Upper lobe of right lung (tissue), 1 donor: ENCODE data around the gene GRPEL1. TPM values are rescaled to one million over a fixed set of nuclear protein-coding genes. Genes with fewer than 3 reads are reported as not detected.
A peak's percentile ranks its signal among the peaks of the same experiment; 100 is the strongest.

ENCODE experiments used
- ATAC-seq: fragments of 200-7000 bp; cut with Tn5 transposase; one replicate; pipeline ENCODE4 v1.9.1; 2020; ENCODE audit warnings: mild to moderate bottlenecking, moderate library complexity
- DNase-seq: peaks from one replicate; pipeline ENCODE4 v3.0.0-alpha.2; 2020
- H3K27ac ChIP-seq: fragments of 200-600 bp; one replicate; pipeline ENCODE4 v1.8.0; 2022
- H3K27me3 ChIP-seq: fragments of 200-600 bp; one replicate; pipeline ENCODE4 v1.8.0; 2022; ENCODE audit warnings: mild to moderate bottlenecking
- H3K36me3 ChIP-seq: fragments of 200-600 bp; one replicate; pipeline ENCODE4 v1.8.0; 2022
- H3K4me1 ChIP-seq: fragments of 200-600 bp; one replicate; pipeline ENCODE4 v1.8.0; 2022
- H3K4me3 ChIP-seq: fragments of 200-600 bp; one replicate; pipeline ENCODE4 v1.8.0; 2022; ENCODE audit warnings: mild to moderate bottlenecking
- H3K9me3 ChIP-seq: fragments of 200-600 bp; one replicate; pipeline ENCODE4 v1.8.0; 2022
- intact Hi-C: fragments of 100-400 bp; cut with DNase I; formaldehyde crosslinking; loops from one replicate; pipeline ENCODE4 v1.11.0; 2022
- total RNA-seq: library from RNA; stranded (reverse); fragmentation: NEBNext Ultra II Directional; extraction: Animal tissue kit (Norgen Biotek cat#: 25700); gene quantifications from one replicate; pipeline ENCODE4 v1.2.1, GENCODE V29; 2021
- TF ChIP-seq, protein P1 (sequence below): fragments of 200-600 bp; IDR thresholded peaks from one replicate; pipeline ENCODE4 v1.8.0; 2022; ENCODE audit warnings: antibody characterized with exemption
- donor health status: DM: no; HTN: yes; CAD: no; lungs with severe emphysema.

Gene GRPEL1
- total RNA-seq, 1 donor from 2014 or later = 27.8 TPM

GRCh38 chr4:7073526-7074390, 5.9 kb upstream of the GRPEL1 start:
- no peak overlapping the region for H3K4me3 ChIP-seq
- DNase-seq (no peak), ATAC-seq (peak; percentile 14)
- TF ChIP-seq, protein P1, sequence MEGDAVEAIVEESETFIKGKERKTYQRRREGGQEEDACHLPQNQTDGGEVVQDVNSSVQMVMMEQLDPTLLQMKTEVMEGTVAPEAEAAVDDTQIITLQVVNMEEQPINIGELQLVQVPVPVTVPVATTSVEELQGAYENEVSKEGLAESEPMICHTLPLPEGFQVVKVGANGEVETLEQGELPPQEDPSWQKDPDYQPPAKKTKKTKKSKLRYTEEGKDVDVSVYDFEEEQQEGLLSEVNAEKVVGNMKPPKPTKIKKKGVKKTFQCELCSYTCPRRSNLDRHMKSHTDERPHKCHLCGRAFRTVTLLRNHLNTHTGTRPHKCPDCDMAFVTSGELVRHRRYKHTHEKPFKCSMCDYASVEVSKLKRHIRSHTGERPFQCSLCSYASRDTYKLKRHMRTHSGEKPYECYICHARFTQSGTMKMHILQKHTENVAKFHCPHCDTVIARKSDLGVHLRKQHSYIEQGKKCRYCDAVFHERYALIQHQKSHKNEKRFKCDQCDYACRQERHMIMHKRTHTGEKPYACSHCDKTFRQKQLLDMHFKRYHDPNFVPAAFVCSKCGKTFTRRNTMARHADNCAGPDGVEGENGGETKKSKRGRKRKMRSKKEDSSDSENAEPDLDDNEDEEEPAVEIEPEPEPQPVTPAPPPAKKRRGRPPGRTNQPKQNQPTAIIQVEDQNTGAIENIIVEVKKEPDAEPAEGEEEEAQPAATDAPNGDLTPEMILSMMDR = no peak
- no peak overlapping the region for H3K27ac ChIP-seq
- intact Hi-C loops = loop anchor here (5.0 to 10.0 kb wide), 2 partner anchors 36 to 349 kb away; no protein-coding TSS in a partner anchor
- peaks cover 10% of the 10 kb centered on the region for H3K4me1 ChIP-seq
- no peaks in the 10 kb centered on the region for H3K27me3 ChIP-seq
- no peaks in the 10 kb centered on the region for H3K36me3 ChIP-seq
- no peaks in the 10 kb centered on the region for H3K9me3 ChIP-seq

DNA sequence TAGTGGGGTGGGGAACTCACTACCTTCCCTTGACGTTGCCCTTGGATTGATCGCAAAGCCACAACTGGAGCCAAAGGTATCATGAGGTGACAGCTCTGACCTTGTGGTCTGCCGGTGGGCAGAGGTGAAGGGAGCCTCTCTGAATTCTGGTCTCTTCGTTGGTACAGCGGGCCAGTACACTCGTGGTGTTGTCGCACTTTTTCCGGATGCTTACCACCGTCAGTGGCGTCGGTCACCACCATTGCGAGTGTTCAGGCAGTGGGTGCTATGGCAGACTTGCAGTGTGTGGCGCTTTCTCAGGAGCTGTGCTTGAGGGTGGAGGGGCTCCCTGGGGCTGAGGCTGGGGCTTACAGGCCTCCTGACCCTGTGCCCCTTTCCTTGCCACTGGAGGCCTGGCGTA, 5.2 kb upstream of the GRPEL1 start:
- TF ChIP-seq, protein P1 = no peak
- ATAC-seq (no peak), DNase-seq (peak; percentile 57)
- H3K27me3 ChIP-seq = no peaks in the 10 kb centered on the region
- H3K9me3 ChIP-seq = no peaks in the 10 kb centered on the region
- H3K4me1 ChIP-seq = peaks cover 12% of the 10 kb centered on the region
- H3K36me3 ChIP-seq = no peaks in the 10 kb centered on the region
- H3K27ac ChIP-seq = no peak overlapping the region
- intact Hi-C loops = loop anchor here (5.0 to 10.0 kb wide), 2 partner anchors 36 to 348 kb away; no protein-coding TSS in a partner anchor
- H3K4me3 ChIP-seq = no peak overlapping the region

DNA sequence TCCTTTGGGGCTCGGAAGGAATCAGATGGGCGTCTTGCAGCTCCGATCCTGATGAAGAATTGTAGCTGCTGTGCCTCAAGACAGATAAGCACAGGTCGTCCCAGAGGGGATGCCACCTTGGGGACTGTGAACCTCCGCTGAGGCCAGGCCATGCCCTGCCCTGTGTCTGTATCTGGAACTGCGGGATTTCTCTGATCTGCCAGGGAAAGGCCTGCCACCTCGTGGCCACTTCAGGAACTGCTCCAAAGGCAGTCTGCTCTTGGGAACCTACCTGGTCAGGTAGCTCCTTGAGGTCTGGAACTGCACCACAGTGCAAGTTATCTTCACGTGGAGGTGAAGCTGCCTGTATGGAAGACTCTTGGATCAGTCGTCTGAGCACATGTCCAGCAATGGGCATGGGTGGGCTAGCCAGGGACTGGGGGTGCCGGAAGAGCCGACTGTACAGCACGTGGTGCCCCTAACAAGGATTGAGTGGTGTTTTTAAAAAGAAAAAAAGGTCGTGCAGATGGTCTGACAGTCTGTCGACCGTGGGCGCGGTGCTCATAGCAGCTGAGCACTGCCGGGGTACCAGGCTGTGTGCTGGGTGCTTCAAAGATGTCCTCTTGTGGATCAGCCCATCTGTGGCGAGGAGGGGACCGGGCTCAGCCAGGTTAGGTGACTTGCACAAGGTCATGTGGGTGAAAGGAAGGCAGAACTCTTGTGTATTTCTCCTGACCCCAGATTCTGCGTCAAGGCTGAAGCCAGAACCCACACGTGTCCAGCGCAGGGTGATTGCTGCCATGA, 3.1 kb upstream of the GRPEL1 start:
- Histone ChIP-seq H3K27ac (no peak overlapping the region), H3K4me3 (no peak overlapping the region), H3K36me3 (no peaks in the 10 kb centered on the region), H3K27me3 (no peaks in the 10 kb centered on the region), H3K4me1 (peaks cover 22% of the 10 kb centered on the region), H3K9me3 (no peaks in the 10 kb centered on the region)
- ATAC-seq (peak; percentile 66), DNase-seq (peak; percentile 92)
- TF ChIP-seq, protein P1 = peak; percentile 99
- intact Hi-C loops = loop anchor here (5.0 to 10.0 kb wide), 2 partner anchors 34 to 346 kb away; no protein-coding TSS in a partner anchor

- no peak for DNase-seq
- intact Hi-C loops = no loop called here
- Histone ChIP-seq H3K36me3 (peaks cover 12% of the 10 kb centered on the region), H3K9me3 (no peaks in the 10 kb centered on the region), H3K27me3 (no peaks in the 10 kb centered on the region), H3K4me1 (peaks cover 28% of the 10 kb centered on the region), H3K27ac (peak overlapping the region; percentile 89), H3K4me3 (peak overlapping the region; percentile 82)
- ATAC-seq = no peak
- TF ChIP-seq, protein P1 = no peak
These were observed 1.0 kb upstream of the GRPEL1 start for GRCh38 chr4:7068883-7069282.

- peaks cover 28% of the 10 kb centered on the region for H3K4me1 ChIP-seq
- TF ChIP-seq, protein P1 = no peak
- ATAC-seq (no peak), DNase-seq (no peak)
- H3K4me3 ChIP-seq = peak overlapping the region; percentile 82
- H3K36me3 ChIP-seq = peaks cover 17% of the 10 kb centered on the region
- intact Hi-C loops = no loop called here
- peak overlapping the region; percentile 89 for H3K27ac ChIP-seq
- no peaks in the 10 kb centered on the region for H3K27me3 ChIP-seq
- H3K9me3 ChIP-seq = no peaks in the 10 kb centered on the region
These were observed 497 bp upstream of the GRPEL1 start for GRCh38 chr4:7068279-7068842.
